GM21825 (cell line): ENCODE results near the gene PPFIBP2.

Experiments used
- ATAC-seq: cut with Tn5 transposase; IDR thresholded peaks from one replicate; pipeline ENCODE4 v1.9.1; 2021; ENCODE audit warnings: mild to moderate bottlenecking, moderate library complexity; ENCODE audit not compliant: unreplicated experiment

PPFIBP2 gene

DNA sequence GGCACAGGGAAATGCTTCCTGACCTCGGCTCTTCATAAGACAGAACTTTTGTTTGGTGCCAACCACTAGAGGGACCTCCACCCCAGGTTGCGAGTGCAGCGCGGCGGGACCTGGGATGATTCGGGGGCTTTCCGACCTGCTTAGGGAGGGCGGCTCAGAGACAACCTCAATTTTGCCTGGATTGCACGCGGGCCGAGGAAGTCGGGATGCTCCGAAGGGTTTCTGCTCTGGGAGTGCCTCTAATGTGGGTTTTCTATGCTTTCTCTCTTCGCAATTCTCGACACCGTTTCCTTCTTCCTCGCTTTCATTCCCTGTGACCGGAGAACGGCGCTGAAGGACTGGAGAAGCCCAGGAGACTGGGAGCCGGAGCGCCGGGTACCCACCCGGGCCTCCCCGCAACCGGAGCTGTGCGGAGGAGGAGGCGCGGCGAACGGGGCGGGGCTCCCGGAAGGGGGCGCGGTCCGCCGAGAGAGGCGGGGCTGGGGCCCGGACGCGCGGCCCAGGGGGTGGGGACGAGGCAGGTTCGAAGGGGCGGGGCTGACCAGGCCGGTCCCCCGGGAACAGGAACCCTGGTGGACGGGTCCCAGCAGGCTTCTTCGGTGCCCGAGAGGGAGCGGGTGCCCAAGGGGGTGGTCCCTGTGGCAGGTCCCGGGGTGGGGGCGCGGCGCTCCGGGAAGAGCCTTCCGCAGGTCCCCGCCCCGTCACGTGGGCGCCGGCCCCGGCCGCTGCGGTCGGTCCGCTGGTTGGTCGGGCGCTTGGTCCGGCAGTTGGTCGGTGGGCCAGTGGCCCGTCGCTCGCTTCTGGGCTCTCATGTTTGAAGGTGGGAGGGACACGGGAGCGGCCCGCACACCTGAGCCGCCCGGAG lies at the start of gene PPFIBP2:
Gene PPFIBP2, plus strand, starts transcription at position 766 of the 865 bp plus-strand sequence. CDS start 35,477 bp downstream, outside the sequence.
- ATAC-seq, result peak; percentile 65

DNA sequence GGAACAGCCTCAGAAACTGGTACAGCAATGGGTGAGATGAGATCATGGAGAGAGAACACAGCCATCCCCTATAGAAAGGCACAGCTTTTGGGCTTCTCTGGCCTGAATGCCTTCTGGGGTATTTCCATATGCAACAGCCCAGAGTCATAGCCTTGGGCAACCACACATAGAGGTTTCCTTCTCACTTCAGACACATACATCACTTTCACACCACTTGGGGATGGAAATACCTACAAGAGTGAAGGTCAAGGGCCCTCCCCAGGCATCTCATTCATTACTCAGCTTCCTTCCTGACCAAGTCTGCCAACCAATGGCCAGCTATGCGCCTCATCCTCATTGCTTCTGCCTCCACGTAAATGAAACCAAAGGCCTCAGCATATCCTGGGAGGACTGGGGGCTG lies 46.1 kb upstream of the PPFIBP2 start:
- ATAC-seq, result peak; percentile 79

DNA sequence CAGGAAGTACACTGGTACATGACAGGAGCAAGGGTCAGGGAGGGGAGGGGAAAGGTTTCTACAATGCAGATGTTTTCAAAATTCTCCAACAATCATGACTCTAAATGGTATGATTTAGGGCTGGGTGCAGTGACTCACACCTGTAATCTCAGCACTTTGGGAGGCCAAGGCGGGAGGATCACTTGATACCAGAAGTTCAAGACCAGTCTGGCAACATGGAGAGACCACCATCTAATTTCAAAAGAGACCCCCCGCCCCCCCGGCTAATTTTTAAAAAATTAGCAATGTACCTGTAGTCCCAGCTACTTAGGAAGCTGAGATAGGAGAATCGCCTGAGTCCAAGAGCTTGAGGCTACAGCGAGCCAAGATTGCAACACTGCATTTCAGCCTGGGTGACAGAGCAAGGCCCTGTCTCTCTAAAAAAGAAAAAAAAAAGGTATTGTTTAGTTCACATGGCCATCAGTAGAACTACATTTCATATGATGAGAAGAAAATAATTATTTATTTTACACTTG lies 44.4 kb upstream of the PPFIBP2 start:
- ATAC-seq, result no peak

DNA sequence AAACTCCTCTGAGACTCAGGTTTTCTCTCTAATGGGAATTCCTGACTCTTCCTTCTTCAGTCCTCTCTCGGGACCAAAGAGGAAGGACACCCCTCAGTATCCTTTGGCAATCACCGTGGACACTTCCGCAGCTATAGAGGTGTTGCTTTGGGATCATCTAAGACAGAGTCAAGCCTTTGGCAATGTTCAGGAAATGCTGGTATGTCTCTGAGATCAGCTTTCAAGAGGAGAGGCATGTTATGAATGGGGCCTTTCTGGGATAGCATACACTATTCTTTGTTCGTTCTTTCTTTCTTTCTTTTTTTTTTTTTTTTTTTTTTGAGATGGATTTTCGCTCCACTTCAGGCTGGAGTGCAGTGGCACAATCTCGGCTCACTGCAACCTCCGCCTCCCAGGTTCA lies 42.7 kb upstream of the PPFIBP2 start:
- ATAC-seq, result no peak

DNA sequence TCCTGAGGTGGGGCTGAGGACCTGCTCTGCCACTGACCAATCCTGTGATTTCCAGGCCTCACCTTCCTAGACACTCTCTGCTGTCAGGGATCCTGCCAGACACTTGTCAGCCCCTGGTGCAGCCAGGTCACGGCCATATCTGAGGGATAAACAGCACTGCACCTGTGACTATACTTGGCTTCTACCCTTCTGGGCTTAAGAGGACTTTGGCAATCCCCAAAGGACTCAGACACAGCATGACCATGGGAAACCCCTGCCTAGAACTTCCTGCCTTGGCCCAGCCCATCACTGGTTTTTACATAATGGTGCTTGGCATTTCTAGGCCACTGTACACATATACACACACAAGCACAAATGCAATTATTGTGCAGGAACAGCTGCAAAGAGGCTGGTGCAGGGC lies 40.1 kb upstream of the PPFIBP2 start:
- ATAC-seq, result peak; percentile 98

DNA sequence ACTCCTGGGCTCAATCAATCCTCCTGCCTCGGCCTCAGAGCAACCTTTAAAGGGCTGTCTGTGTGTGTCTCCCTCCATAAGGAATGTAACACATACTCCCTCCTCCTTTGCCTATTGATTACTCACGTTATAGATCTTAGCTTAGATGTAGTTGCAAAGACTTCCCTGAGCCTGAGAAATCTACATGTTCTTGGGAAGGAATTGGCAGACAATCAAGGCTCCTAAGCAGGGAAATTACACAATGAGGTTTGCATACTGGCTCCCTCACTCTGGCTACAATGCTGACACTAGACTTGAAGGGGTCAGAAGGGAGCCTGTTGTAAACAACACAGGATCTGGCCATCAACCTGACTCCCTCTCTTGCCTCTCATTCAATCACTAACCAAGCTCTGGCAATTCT lies 33.7 kb upstream of the PPFIBP2 start:
- ATAC-seq, result no peak

DNA sequence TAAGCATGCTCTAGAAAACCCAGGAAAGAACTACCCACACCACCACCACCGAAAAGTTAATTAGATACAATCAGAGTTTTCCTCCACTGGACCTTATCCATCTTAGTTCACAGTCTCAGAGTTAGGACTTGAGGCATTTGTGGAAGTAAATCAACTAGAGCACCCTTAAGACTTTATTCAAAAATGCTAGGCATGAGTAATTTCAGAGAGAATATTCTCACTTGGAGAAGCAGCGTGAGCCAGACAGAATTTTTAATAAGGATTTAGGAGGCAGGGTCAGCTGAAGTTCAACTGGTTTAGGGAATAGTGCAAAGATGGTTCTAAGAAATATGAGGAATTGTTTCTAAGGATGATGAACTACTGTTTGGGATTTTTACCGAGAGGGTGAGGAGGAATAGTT lies 29.7 kb upstream of the PPFIBP2 start:
- no peak for ATAC-seq

DNA sequence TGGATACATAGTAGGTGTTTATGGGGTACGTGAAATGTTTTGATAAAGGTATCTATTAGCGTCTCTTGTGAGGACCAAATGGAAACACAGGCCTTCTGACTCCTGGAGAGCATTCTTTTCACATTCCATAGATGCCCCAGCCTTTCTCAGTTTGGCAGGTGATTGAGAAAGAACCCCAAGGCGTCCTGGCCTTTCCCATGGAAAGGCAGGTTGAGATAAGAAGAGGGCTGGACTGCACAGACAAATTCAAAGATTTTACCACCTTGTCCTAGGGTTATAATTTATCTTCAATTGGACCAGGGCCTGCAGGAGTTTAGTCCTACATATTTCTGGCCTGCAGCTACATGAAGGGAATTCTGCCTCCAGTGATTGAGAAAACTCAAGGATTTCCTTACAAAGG lies 29.2 kb upstream of the PPFIBP2 start:
- no peak for ATAC-seq

DNA sequence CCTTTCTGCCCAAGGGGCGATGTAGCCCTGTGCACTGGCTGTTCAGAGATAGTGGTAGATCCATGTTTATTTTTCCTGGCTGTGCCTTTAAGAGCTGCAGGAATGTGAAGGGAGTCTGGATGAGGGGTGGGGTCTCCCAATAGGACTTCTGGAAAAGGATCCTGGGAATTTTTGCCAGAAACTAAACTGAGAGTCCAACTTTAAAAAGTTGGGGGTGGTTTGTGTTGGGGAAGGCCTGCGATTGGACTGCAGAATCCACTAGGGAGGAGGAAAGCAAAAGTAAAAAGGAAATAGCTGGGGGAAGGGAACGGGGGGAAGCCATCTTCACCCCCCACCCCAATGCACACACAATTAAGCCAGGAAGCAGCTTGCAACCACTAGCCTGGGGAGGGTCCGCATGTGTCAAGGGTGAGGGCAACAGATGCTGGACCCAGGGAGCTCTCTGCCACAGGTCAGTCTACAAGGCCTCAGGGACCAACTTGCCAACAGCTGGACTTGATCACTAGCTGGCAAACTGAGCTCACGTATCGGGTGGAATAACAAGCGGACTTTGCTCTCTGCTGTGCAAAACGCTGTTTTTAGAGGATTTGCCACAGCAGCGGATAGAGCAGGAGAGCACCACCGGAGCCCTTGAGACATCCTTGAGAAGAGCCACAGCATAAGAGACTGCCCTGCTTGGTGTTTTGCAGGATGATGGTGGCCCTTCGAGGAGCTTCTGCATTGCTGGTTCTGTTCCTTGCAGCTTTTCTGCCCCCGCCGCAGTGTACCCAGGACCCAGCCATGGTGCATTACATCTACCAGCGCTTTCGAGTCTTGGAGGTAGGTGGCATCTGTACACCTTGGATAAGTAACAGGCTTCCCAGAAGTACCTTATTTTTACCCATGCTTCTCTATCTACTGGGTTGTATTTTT lies 28.4 kb upstream of the PPFIBP2 start, which contains the start of gene OLFML1:
Gene OLFML1, plus strand, starts transcription at position 321 of the 912 bp plus-strand sequence. Its CDS starts 370 bp downstream, at position 691.
- ATAC-seq, result no peak

DNA sequence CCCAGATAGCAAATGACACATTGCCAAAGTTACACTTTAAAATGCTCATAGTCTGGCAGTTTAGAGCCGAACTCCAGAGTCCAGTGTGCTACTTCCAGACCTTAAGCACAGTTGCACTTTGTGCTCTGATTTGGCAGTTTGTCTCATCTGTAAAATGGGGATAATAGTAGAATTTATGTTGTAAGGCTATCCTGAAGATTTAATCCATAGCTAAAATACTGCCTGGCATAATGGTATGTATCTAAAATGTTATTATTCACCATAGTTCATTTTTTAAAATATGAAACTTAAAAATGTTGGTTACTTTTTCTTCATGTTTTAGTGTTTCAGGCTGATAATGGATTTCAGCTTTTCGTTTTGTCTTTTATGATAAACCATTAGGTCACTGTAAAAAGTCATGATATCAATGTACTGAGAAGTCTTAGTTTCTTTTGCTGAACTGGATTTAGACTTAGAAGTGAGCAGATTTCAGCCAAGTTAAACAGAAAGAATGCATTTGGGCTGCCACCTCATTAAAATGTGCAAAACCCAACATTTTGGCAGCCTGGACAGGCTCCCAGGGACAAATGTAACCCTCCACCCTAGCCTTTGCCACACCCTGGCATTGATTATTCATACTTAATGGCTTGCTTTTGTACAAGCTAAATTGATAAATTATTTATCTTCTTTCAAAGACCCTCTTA lies 27.6 kb upstream of the PPFIBP2 start:
- ATAC-seq, result no peak

DNA sequence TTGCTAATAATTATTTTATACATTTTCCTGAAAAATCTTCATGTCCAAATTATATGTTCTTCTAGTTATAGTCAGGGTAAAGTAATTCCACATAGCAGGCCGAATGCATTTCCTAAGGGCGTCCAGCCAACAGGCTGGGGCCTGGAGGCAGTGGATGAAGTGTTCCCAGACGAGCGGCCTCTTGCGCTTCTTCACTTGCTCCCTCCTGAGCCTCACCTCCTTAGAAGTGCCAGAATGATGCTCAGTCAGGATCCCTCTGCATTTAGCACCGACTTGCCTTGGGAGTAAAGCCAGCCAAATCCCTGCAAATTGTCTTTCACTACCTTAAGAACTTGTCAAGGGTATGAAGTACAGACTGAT lies 27.0 kb upstream of the PPFIBP2 start:
- ATAC-seq, result no peak

DNA sequence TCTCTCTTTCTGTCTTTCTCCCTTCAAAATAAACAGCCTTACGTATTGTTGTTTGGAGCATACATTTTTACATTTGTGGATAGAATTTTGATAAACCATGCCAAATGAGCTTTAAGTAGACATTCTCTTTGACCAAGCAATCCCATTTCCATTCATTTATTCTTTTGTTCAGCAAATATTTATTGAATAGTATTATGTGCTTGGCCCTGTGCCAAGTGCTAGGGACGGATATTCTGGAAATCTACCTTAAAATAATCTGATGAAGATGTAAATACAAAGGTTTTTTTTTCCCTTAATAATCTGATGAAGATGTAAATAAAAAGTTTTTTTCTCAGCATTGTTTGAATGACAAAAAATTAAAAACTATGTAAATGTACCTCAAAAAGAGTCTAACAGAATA lies 26.4 kb upstream of the PPFIBP2 start:
- ATAC-seq, result no peak

DNA sequence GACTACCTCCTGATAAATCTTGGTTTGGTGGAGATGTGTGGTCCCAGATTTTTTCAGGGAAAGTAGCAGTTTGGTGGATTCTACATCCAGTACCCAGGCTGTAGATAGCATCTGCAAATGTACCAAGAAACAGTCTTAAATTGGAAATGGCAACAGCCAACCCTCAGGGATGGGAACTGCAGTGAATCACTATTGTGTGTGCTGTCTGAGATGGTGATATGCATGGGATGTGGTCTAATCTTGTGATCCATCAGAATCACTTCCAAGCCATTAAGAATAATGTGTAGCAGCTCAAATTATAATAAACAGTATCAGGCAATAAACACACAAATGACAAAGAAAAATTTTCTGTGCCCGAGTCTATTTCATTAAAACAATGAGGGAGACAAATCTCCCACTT lies 25.1 kb upstream of the PPFIBP2 start:
- no peak for ATAC-seq

DNA sequence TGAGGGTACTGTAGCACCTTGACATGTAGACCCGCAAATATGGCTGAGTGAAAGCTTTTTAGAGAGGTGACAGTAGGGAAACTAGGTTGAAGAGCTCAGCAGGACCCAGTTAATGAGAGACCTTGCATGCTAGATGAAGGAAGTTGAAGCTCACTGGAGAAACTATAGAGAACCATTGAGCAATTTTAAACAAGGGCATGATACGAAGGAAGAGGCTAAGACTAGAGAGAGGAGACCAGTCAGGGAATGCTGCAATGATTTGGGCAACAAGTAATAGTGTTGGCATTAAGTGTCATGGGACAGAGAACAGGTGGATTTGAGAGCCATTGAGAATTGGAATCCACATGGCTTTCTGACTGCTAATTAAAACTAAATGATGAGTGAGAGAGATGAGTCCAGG lies 24.4 kb upstream of the PPFIBP2 start:
- ATAC-seq, result no peak

DNA sequence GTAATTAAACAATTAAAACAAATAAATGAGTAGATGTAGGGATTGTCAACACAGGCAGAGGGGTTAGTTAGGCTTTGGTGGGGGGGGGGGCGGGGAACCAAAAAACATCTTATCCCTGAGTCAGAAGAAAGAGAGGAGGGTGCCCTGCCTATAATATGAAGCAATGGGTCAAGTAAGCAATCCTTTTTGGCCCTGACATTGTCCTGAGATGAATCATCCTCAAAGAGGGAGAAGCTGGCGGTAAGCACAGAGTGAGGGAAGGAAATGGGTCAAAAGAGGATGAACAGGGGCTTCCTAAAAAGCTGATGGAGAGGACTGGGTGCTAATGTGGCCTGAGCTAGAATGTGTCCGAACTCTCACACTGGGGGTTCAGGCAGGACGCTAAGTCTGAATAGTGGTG lies 23.7 kb upstream of the PPFIBP2 start:
- ATAC-seq, result no peak

DNA sequence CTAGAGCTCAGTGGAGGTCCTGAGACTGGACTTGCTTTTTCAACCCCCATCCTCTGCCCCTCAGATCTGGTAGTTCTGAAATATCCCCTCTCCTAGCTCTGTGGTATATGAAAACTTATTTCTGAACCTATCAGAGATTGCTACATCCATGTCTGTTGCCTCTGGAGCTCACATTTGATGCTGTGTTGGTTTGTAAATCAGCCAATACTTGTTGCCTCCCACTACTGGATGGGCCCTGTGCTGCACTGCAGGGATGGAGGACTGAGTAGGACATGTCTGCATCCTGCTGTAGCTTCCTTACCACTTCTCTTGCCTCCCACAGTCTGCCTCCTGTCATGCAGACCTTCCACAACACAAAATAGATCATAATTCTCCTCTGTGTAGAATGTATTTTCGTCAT lies 23.3 kb upstream of the PPFIBP2 start:
- no peak for ATAC-seq

DNA sequence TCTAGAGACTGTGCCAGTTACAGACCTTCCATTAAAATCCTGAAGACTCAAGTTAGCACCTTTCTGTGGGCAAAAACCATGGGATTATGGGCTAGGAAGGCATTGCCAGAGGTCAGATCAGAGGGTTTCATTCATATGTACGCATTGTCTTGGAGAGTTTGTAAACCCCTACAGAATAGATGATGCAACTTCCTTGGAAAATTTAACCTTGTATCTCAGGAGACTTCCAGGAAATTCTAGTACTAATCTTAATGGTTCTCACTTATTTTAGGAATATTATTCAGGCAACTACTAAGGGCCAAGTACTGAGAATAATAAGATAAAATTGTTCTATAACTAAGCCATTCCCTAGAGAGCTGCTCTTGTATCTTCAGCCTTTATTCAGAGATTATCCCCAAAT lies 21.5 kb upstream of the PPFIBP2 start:
- ATAC-seq, result no peak

DNA sequence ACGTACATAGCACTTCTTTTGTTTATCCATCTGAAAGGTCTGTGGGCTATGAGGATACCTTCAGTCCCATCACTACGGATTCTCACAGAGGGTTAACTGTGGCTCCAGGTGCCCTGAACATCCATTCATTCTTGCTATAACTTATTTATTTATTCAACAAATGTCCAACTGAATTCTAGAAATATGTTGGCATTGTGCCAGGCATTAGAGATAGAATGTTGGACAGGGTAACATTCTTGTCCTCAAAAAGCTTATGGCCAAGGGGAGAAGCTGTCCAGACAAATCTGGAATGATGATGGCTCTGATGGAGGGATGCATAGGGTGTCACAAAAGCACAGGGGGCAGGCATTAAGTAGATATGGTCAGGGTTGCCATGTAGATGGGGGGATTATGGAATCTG lies 20.1 kb upstream of the PPFIBP2 start:
- ATAC-seq, result no peak

DNA sequence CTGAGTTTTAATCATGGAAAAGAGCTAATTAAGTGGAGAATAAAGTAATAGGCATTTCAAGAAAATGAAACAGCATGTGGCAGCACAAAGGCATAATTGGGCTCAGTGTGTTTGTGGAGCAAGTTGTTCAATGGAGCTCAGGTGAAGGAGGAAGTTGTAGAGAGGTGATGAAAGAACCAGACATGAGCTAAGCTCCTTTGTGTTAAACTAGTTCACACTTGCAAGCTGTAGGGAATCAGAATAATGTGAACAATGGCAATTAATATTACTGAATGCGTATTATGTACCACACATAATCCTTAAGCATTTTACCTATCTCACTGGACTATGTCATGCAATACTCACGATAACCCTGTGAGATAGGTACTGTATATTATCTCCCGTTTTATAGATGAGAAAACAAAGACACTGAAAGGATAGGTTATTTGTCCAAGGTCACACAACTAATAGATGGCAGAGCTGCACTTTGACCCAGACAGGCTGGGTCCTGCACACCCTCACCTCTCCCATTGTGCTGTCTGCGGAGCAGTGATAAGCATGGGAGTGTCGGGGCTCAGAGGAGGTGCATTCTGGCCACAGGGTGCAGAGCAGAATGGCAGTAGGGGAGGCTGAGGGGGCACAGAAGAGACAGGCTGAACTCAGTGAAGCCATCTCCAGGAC lies 19.6 kb upstream of the PPFIBP2 start:
- no peak for ATAC-seq

DNA sequence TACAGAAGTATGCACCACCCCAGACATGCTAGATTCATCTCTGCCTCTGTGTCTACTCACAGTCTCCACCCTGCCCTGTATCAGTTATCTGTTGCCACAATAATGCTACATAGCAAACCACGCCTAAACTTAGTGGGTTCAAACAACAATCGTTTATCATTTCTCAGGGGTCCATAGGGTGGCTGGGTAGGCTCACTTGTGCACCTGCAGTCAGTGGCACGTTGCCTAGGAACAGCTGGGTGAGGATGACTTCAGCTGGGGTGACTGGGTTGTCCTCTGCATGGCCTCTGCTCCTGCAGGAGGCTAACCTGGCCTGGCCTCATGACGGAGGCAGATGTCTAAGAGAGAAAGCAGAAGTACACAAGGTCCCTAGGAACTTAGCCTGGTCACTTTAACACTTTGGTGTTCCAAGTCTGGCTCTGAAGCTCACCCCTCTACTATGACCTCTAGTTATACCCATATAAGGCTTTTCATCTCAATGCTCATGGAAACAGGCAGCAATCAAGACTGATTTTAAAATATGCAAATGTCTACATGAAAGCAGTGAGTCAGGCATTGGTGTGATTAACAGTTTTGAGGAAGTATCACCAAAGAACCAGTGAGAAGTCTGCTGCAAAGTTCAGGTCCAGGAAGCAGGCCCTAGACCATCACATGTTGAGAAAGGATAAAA lies 17.8 kb upstream of the PPFIBP2 start:
- ATAC-seq, result peak; percentile 87
